ENCODE measurements around the gene RAI1. TPM values are rescaled to one million over a fixed set of nuclear protein-coding genes. Genes with fewer than 3 reads are reported as not detected.

Gene RAI1
- total and polyA plus RNA-seq, 2 of the 13 experiments (the other 11 are each of a cell fraction or from before 2014, with no cell fraction given) = 3.4 to 5.2 TPM

- TF ChIP-seq MYC (CRISPR knock-in tag; IDR thresholded peaks at IDR 0.05; ENCODE audit: borderline replicate concordance) (peak; percentile 48; the same call in 1 of the 2 replicates), ATF7-NPFF (CRISPR knock-in tag; IDR thresholded peaks at IDR 0.05; ENCODE audit: low read depth) (peak; percentile 13; the same call in 1 of the 2 replicates), XBP1 (CRISPR knock-in tag; IDR thresholded peaks at IDR 0.05) (no peak), ZBTB1 (CRISPR knock-in tag; IDR thresholded peaks at IDR 0.05; ENCODE audit: borderline replicate concordance) (no peak), ZNF263 (CRISPR knock-in tag; IDR thresholded peaks at IDR 0.05) (peak; percentile 20; the same call in 1 of the 2 replicates), ZNF766 (CRISPR knock-in tag; IDR thresholded peaks at IDR 0.05; ENCODE audit: borderline replicate concordance) (no peak), MTERF4 (CRISPR knock-in tag; IDR thresholded peaks at IDR 0.05) (no peak), KMT2A (CRISPR knock-in tag; IDR thresholded peaks at IDR 0.05) (no peak), ZMAT5 (CRISPR knock-in tag; IDR thresholded peaks at IDR 0.05; ENCODE audit: borderline replicate concordance, low read depth) (no peak), SIX4 (CRISPR knock-in tag; IDR thresholded peaks at IDR 0.05) (no peak), ZNF775 (CRISPR knock-in tag; IDR thresholded peaks at IDR 0.05; ENCODE audit: borderline replicate concordance) (no peak), ZEB1 (IDR thresholded peaks at IDR 0.05; ENCODE audit: insufficient replicate concordance, low read depth) (no peak), ZNF550 (CRISPR knock-in tag; IDR thresholded peaks at IDR 0.05; ENCODE audit: borderline replicate concordance) (no peak), RBM39 (IDR thresholded peaks at IDR 0.05; ENCODE audit: low read depth, low read length, poor library complexity, severe bottlenecking) (no peak), PRDM10 (CRISPR knock-in tag; IDR thresholded peaks at IDR 0.05; ENCODE audit: low read depth) (no peak), CREBL2 (CRISPR knock-in tag; IDR thresholded peaks at IDR 0.05; ENCODE audit: borderline replicate concordance) (no peak), ZBTB7B (CRISPR knock-in tag; IDR thresholded peaks at IDR 0.05) (peak; percentile 65; the same call in 1 of the 2 replicates)
- TF ChIP-seq, protein P1, sequence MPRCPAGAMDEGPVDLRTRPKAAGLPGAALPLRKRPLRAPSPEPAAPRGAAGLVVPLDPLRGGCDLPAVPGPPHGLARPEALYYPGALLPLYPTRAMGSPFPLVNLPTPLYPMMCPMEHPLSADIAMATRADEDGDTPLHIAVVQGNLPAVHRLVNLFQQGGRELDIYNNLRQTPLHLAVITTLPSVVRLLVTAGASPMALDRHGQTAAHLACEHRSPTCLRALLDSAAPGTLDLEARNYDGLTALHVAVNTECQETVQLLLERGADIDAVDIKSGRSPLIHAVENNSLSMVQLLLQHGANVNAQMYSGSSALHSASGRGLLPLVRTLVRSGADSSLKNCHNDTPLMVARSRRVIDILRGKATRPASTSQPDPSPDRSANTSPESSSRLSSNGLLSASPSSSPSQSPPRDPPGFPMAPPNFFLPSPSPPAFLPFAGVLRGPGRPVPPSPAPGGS (CRISPR knock-in tag; IDR thresholded peaks at IDR 0.05) = no peak
- TF ChIP-seq, protein P2, sequence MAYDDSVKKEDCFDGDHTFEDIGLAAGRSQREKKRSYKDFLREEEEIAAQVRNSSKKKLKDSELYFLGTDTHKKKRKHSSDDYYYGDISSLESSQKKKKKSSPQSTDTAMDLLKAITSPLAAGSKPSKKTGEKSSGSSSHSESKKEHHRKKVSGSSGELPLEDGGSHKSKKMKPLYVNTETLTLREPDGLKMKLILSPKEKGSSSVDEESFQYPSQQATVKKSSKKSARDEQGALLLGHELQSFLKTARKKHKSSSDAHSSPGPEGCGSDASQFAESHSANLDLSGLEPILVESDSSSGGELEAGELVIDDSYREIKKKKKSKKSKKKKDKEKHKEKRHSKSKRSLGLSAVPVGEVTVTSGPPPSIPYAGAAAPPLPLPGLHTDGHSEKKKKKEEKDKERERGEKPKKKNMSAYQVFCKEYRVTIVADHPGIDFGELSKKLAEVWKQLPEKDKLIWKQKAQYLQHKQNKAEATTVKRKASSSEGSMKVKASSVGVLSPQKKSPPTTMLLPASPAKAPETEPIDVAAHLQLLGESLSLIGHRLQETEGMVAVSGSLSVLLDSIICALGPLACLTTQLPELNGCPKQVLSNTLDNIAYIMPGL (CRISPR knock-in tag; IDR thresholded peaks at IDR 0.05; ENCODE audit: borderline replicate concordance in 1 of 2, low read depth in 1 of 2) = peak; percentile 14 to 83; a peak in 2 of 4 replicates
- TF ChIP-seq, protein P3, sequence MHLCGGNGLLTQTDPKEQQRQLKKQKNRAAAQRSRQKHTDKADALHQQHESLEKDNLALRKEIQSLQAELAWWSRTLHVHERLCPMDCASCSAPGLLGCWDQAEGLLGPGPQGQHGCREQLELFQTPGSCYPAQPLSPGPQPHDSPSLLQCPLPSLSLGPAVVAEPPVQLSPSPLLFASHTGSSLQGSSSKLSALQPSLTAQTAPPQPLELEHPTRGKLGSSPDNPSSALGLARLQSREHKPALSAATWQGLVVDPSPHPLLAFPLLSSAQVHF (CRISPR knock-in tag; IDR thresholded peaks at IDR 0.05) = no peak
These were observed 560 bp downstream of the RAI1 start (continued) for GRCh38 chr17:17681744-17682292.

Measured in HepG2 (cell line).